HEK293 (cell line): Measurements from ENCODE around the gene MLPH.
A peak's percentile ranks its signal among the peaks of the same experiment; 100 is the strongest.

Experiments
- CTCF ChIA-PET: fragments of 350-600 bp; formaldehyde crosslinking; extraction: SDS; loops from one replicate; lab custom pipeline; 2021; ENCODE audit warnings: antibody characterized with exemption; lab: Yijun Ruan, JAX
- POLR2A ChIA-PET: fragments of 300-600 bp; formaldehyde crosslinking; extraction: SDS; loops from one replicate; lab custom pipeline; 2020; ENCODE audit warnings: antibody characterized with exemption, inconsistent platforms; lab: Yijun Ruan, JAX
- H3K27ac ChIP-seq: fragments of 200-500 bp; sonication (Bioruptor generic); 2 replicates; pipeline ENCODE4 v1.5.1; 2014; ENCODE audit warnings: low read depth, low read length, control low read depth, inconsistent platforms; ENCODE audit errors: extremely low read depth
- H3K36me3 ChIP-seq, 2 experiments: fragments of 200-500 bp in 1 of 2; sonication (Bioruptor generic) in 1 of 2; 1 replicate in 1 of 2; 2 replicates in 1 of 2; pipeline ENCODE4 v1.5.1; 2014 to 2017; ENCODE audit warnings: inconsistent platforms in 2 of 2, low read length in 2 of 2; ENCODE audit not compliant: control insufficient read depth in 2 of 2, insufficient read depth in 1 of 2
- H3K4me1 ChIP-seq: fragments of 200-500 bp; sonication (Bioruptor generic); 2 replicates; pipeline ENCODE4 v1.5.1; 2014; ENCODE audit warnings: mild to moderate bottlenecking, low read length, inconsistent platforms; ENCODE audit not compliant: control insufficient read depth, insufficient read depth
- H3K4me3 ChIP-seq: 2 replicates; pipeline ENCODE4 v1.5.1; 2011; ENCODE audit warnings: low read depth, mild to moderate bottlenecking, control low read depth, low read length, moderate library complexity
- H3K9me3 ChIP-seq: fragments of 200-500 bp; sonication (Bioruptor generic); 2 replicates; pipeline ENCODE4 v1.5.1; 2014; ENCODE audit warnings: low read depth, low read length, inconsistent platforms; ENCODE audit not compliant: control insufficient read depth, insufficient read depth
- INSM2 ChIP-seq: fragments of 450-650 bp; formaldehyde crosslinking; IDR thresholded peaks from 2 replicates; pipeline ENCODE4 v1.5.1; 2016; ENCODE audit warnings: missing biosample characterization, missing genetic modification characterization
- KLF8 ChIP-seq: fragments of 450-650 bp; formaldehyde crosslinking; IDR thresholded peaks from 2 replicates; pipeline ENCODE4 v1.5.1; 2016; ENCODE audit warnings: missing biosample characterization, missing genetic modification characterization
- SCRT2 ChIP-seq: fragments of 450-650 bp; formaldehyde crosslinking; IDR thresholded peaks from 2 replicates; pipeline ENCODE4 v1.5.1; 2016; ENCODE audit warnings: missing biosample characterization, missing genetic modification characterization
- ZNF140 ChIP-seq: fragments of 450-650 bp; formaldehyde crosslinking; IDR thresholded peaks from 2 replicates; pipeline ENCODE4 v1.5.1; 2016; ENCODE audit warnings: missing biosample characterization, missing genetic modification characterization
- ZNF146 ChIP-seq: fragments of 450-650 bp; formaldehyde crosslinking; IDR thresholded peaks from 2 replicates; pipeline ENCODE4 v1.5.1; 2016; ENCODE audit warnings: missing biosample characterization, missing genetic modification characterization
- ZNF221 ChIP-seq: fragments of 450-650 bp; formaldehyde crosslinking; IDR thresholded peaks from 2 replicates; pipeline ENCODE4 v1.5.1; 2017; ENCODE audit warnings: missing biosample characterization, missing genetic modification characterization, borderline replicate concordance
- ZNF280D ChIP-seq: fragments of 450-650 bp; formaldehyde crosslinking; IDR thresholded peaks from 2 replicates; pipeline ENCODE4 v1.5.1; 2016; ENCODE audit warnings: missing biosample characterization, missing genetic modification characterization
- ZNF311 ChIP-seq: fragments of 450-650 bp; formaldehyde crosslinking; IDR thresholded peaks from 2 replicates; pipeline ENCODE4 v1.5.1; 2017; ENCODE audit warnings: missing biosample characterization, missing genetic modification characterization, borderline replicate concordance
- ZNF362 ChIP-seq: fragments of 450-650 bp; formaldehyde crosslinking; IDR thresholded peaks from 2 replicates; pipeline ENCODE4 v1.5.1; 2016; ENCODE audit warnings: missing biosample characterization, missing genetic modification characterization
- ZNF433 ChIP-seq: fragments of 450-650 bp; formaldehyde crosslinking; IDR thresholded peaks from 2 replicates; pipeline ENCODE4 v1.5.1; 2016; ENCODE audit warnings: missing biosample characterization, missing genetic modification characterization, low read depth
- ZNF501 ChIP-seq: fragments of 450-650 bp; formaldehyde crosslinking; IDR thresholded peaks from 2 replicates; pipeline ENCODE4 v1.5.1; 2016; ENCODE audit warnings: missing biosample characterization, missing genetic modification characterization
- ZNF548 ChIP-seq: fragments of 450-650 bp; formaldehyde crosslinking; IDR thresholded peaks from 2 replicates; pipeline ENCODE4 v1.5.1; 2016; ENCODE audit warnings: missing biosample characterization, missing genetic modification characterization
- ZSCAN16 ChIP-seq: fragments of 450-650 bp; formaldehyde crosslinking; IDR thresholded peaks from 2 replicates; pipeline ENCODE4 v1.5.1; 2016; ENCODE audit warnings: missing biosample characterization, missing genetic modification characterization

The MLPH gene

GRCh38 chr2:237568121-237568660 lies 81.1 kb downstream of the MLPH start:
- Histone ChIP-seq H3K4me3 (no peak overlapping the region), H3K27ac (no peak overlapping the region), H3K9me3 (no peaks in the 10 kb centered on the region), H3K4me1 (0 out of 2 replicates have a peak, but pooled peaks cover 3% of the 10 kb centered on the region), H3K36me3 (no peaks in the 10 kb centered on the region)
- TF ChIP-seq ZNF362 (no peak), KLF8 (tag by site-specific recombination) (no peak), ZNF280D (no peak), ZNF311 (tag by site-specific recombination) (no peak), ZNF140 (no peak), SCRT2 (tag by site-specific recombination) (no peak), ZNF221 (tag by site-specific recombination) (no peak), INSM2 (no peak), ZNF433 (tag by site-specific recombination) (no peak)
- ChIA-PET POLR2A (no interaction called here), CTCF (interaction anchor here (0.7 to 2.2 kb wide), 2 partner anchors 36 to 55 kb away, joined by 3 to 9 read pairs; no protein-coding TSS in a partner anchor)

- no peaks in the 10 kb centered on the region for H3K9me3 ChIP-seq
- H3K27ac ChIP-seq = no peak overlapping the region
- CTCF ChIA-PET = no interaction called here
- H3K4me1 ChIP-seq = 0 out of 2 replicates have a peak, but pooled peaks cover 3% of the 10 kb centered on the region
- no peaks in the 10 kb centered on the region for H3K36me3 ChIP-seq
- H3K4me3 ChIP-seq = no peak overlapping the region
- no peak for TF ChIP-seq ZNF548 (tag by site-specific recombination)
- TF ChIP-seq ZNF146 (tag by site-specific recombination) = peak; percentile 92
- TF ChIP-seq, all 188 proteins: peak for 1
- POLR2A ChIA-PET = no interaction called here
Measured at GRCh38 chr2:237569041-237569440, 82.0 kb downstream of the MLPH start.

- Histone ChIP-seq H3K36me3 (no peaks in the 10 kb centered on the region), H3K4me3 (no peak overlapping the region), H3K9me3 (no peaks in the 10 kb centered on the region), H3K4me1 (0 out of 2 replicates have a peak, but pooled peaks cover 3% of the 10 kb centered on the region), H3K27ac (no peak overlapping the region)
- CTCF ChIA-PET = no interaction called here
- POLR2A ChIA-PET = no interaction called here
- TF ChIP-seq ZSCAN16 (no peak), ZNF501 (no peak)
Measured at GRCh38 chr2:237569896-237570295, 82.8 kb downstream of the MLPH start.
